ENCODE results near the gene OBI1.

The OBI1 gene

GRCh38 chr13:78593129-78593528 is 65.8 kb downstream of the OBI1 start:
- H3K9me3 ChIP-seq (ENCODE audit: low read depth, low read length): no peaks in the 10 kb centered on the region
- H3K4me3 ChIP-seq: no peak overlapping the region
- no peak overlapping the region for H3K9ac ChIP-seq (ENCODE audit: insufficient read length)
- no peak for DNase-seq (ENCODE audit: low read depth, low spot score)
- no peaks in the 10 kb centered on the region for H3K36me3 ChIP-seq (ENCODE audit: insufficient read depth, low read length)
- H3K27ac ChIP-seq: no peak overlapping the region
- TF ChIP-seq FOXP2 (optimal IDR thresholded peaks at IDR 0.05; ENCODE audit: control extremely low read depth, extremely low read length, insufficient read depth): no peak
- TF ChIP-seq POLR2AphosphoS5 (IDR thresholded peaks at IDR 0.05; ENCODE audit: borderline replicate concordance, low read depth, low read length): no peak
- TF ChIP-seq EZH2 (IDR thresholded peaks at IDR 0.05): no peak

DNA sequence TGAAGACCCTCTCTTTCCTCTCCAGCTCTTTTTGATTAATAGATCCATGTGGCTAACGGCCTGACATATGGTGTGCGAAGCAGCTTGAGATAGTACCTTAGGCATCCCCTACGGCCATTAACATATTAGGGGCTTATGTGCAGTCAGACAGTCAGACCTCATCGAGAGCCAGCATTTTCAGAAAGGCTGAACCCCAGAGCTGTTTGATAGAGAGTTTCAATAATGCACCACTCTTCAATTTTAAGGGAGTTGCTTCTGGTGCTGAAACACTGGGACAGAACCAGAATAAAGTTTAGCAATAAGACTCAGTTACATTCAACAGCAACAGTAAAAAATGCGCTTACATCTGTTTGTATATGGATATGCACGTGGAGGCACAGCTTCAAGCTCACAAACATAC is 66.4 kb downstream of the OBI1 start:
- Histone ChIP-seq H3K36me3 (ENCODE audit: insufficient read depth, low read length) (no peaks in the 10 kb centered on the region), H3K4me3 (no peak overlapping the region), H3K27ac (no peak overlapping the region), H3K9me3 (ENCODE audit: low read depth, low read length) (no peaks in the 10 kb centered on the region), H3K9ac (ENCODE audit: insufficient read length) (no peak overlapping the region)
- TF ChIP-seq FOXP2 (optimal IDR thresholded peaks at IDR 0.05; ENCODE audit: control extremely low read depth, extremely low read length, insufficient read depth): no peak
- no peak for TF ChIP-seq POLR2AphosphoS5 (IDR thresholded peaks at IDR 0.05; ENCODE audit: borderline replicate concordance, low read depth, low read length)
- no peak for TF ChIP-seq EZH2 (IDR thresholded peaks at IDR 0.05)
- no peak for DNase-seq (ENCODE audit: low read depth, low spot score)

GRCh38 chr13:78589206-78589605 is 69.7 kb downstream of the OBI1 start:
- no peaks in the 10 kb centered on the region for H3K36me3 ChIP-seq (ENCODE audit: insufficient read depth, low read length)
- TF ChIP-seq EZH2 (IDR thresholded peaks at IDR 0.05): no peak
- no peak for TF ChIP-seq POLR2AphosphoS5 (IDR thresholded peaks at IDR 0.05; ENCODE audit: borderline replicate concordance, low read depth, low read length)
- no peak for TF ChIP-seq FOXP2 (optimal IDR thresholded peaks at IDR 0.05; ENCODE audit: control extremely low read depth, extremely low read length, insufficient read depth)
- H3K9ac ChIP-seq (ENCODE audit: insufficient read length): no peak overlapping the region
- H3K27ac ChIP-seq: no peak overlapping the region
- no peak overlapping the region for H3K4me3 ChIP-seq
- H3K9me3 ChIP-seq (ENCODE audit: low read depth, low read length): no peaks in the 10 kb centered on the region
- DNase-seq (ENCODE audit: low read depth, low spot score): no peak

- Histone ChIP-seq H3K36me3 (ENCODE audit: insufficient read depth, low read length) (no peaks in the 10 kb centered on the region), H3K9ac (ENCODE audit: insufficient read length) (no peak overlapping the region), H3K27ac (no peak overlapping the region), H3K9me3 (ENCODE audit: low read depth, low read length) (no peaks in the 10 kb centered on the region), H3K4me3 (no peak overlapping the region)
- no peak for TF ChIP-seq EZH2 (IDR thresholded peaks at IDR 0.05)
- TF ChIP-seq POLR2AphosphoS5 (IDR thresholded peaks at IDR 0.05; ENCODE audit: borderline replicate concordance, low read depth, low read length): no peak
- no peak for TF ChIP-seq FOXP2 (optimal IDR thresholded peaks at IDR 0.05; ENCODE audit: control extremely low read depth, extremely low read length, insufficient read depth)
- no peak for DNase-seq (ENCODE audit: low read depth, low spot score)
These were observed 71.6 kb downstream of the OBI1 start for GRCh38 chr13:78587395-78587794.

- Histone ChIP-seq H3K4me3 (no peak overlapping the region), H3K36me3 (ENCODE audit: insufficient read depth, low read length) (no peaks in the 10 kb centered on the region), H3K9me3 (ENCODE audit: low read depth, low read length) (no peaks in the 10 kb centered on the region), H3K9ac (ENCODE audit: insufficient read length) (no peak overlapping the region), H3K27ac (no peak overlapping the region)
- TF ChIP-seq POLR2AphosphoS5 (IDR thresholded peaks at IDR 0.05; ENCODE audit: borderline replicate concordance, low read depth, low read length): no peak
- TF ChIP-seq FOXP2 (optimal IDR thresholded peaks at IDR 0.05; ENCODE audit: control extremely low read depth, extremely low read length, insufficient read depth): no peak
- DNase-seq (ENCODE audit: low read depth, low spot score): no peak
These were observed 72.2 kb downstream of the OBI1 start for GRCh38 chr13:78586706-78587105.

DNA sequence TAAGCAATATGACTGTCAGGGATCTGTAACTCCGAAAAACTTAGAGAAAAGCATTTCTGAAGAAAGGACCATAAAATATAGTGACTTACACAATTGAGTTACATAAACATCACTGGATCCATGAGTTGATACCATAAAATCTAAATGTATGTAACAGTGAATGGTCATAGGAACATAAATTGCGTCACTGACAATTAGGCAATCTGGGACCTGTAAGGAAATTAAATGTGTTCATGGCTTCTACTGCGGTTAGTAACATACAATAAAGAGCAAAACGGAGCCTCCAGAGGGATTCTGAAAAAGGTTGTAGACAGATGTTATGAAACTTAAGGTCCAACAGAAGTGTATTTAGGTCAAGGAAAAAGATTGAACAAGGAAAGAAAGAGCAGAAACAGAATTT is 82.7 kb downstream of the OBI1 start:
- Histone ChIP-seq H3K9ac (ENCODE audit: insufficient read length) (no peak overlapping the region), H3K27ac (no peak overlapping the region), H3K36me3 (ENCODE audit: insufficient read depth, low read length) (no peaks in the 10 kb centered on the region), H3K9me3 (ENCODE audit: low read depth, low read length) (0 out of 2 replicates have a peak, but pooled peaks cover 4% of the 10 kb centered on the region), H3K4me3 (no peak overlapping the region)
- DNase-seq (ENCODE audit: low read depth, low spot score): no peak
- TF ChIP-seq EZH2 (IDR thresholded peaks at IDR 0.05) (no peak), POLR2AphosphoS5 (IDR thresholded peaks at IDR 0.05; ENCODE audit: borderline replicate concordance, low read depth, low read length) (no peak), FOXP2 (optimal IDR thresholded peaks at IDR 0.05; ENCODE audit: control extremely low read depth, extremely low read length, insufficient read depth) (no peak)

GRCh38 chr13:78572459-78572858 is 86.5 kb downstream of the OBI1 start:
- TF ChIP-seq EZH2 (IDR thresholded peaks at IDR 0.05) (no peak), POLR2AphosphoS5 (IDR thresholded peaks at IDR 0.05; ENCODE audit: borderline replicate concordance, low read depth, low read length) (no peak), FOXP2 (optimal IDR thresholded peaks at IDR 0.05; ENCODE audit: control extremely low read depth, extremely low read length, insufficient read depth) (no peak)
- no peak overlapping the region for H3K9ac ChIP-seq (ENCODE audit: insufficient read length)
- H3K4me3 ChIP-seq: no peak overlapping the region
- 0 out of 2 replicates have a peak, but pooled peaks cover 4% of the 10 kb centered on the region for H3K9me3 ChIP-seq (ENCODE audit: low read depth, low read length)
- no peak for DNase-seq (ENCODE audit: low read depth, low spot score)
- no peak overlapping the region for H3K27ac ChIP-seq
- H3K36me3 ChIP-seq (ENCODE audit: insufficient read depth, low read length): no peaks in the 10 kb centered on the region

GRCh38 chr13:78569029-78569428 is 89.9 kb downstream of the OBI1 start:
- Histone ChIP-seq H3K27ac (no peak overlapping the region), H3K9ac (ENCODE audit: insufficient read length) (no peak overlapping the region), H3K4me3 (no peak overlapping the region), H3K36me3 (ENCODE audit: insufficient read depth, low read length) (no peaks in the 10 kb centered on the region), H3K9me3 (ENCODE audit: low read depth, low read length) (no peaks in the 10 kb centered on the region)
- no peak for DNase-seq (ENCODE audit: low read depth, low spot score)
- TF ChIP-seq POLR2AphosphoS5 (IDR thresholded peaks at IDR 0.05; ENCODE audit: borderline replicate concordance, low read depth, low read length) (no peak), FOXP2 (optimal IDR thresholded peaks at IDR 0.05; ENCODE audit: control extremely low read depth, extremely low read length, insufficient read depth) (no peak), EZH2 (IDR thresholded peaks at IDR 0.05) (no peak)

- Histone ChIP-seq H3K9ac (ENCODE audit: insufficient read length) (no peak overlapping the region), H3K27ac (no peak overlapping the region), H3K4me3 (no peak overlapping the region), H3K36me3 (ENCODE audit: insufficient read depth, low read length) (no peaks in the 10 kb centered on the region), H3K9me3 (ENCODE audit: low read depth, low read length) (no peaks in the 10 kb centered on the region)
- no peak for DNase-seq (ENCODE audit: low read depth, low spot score)
- TF ChIP-seq POLR2AphosphoS5 (IDR thresholded peaks at IDR 0.05; ENCODE audit: borderline replicate concordance, low read depth, low read length): no peak
- TF ChIP-seq EZH2 (IDR thresholded peaks at IDR 0.05): no peak
- TF ChIP-seq FOXP2 (optimal IDR thresholded peaks at IDR 0.05; ENCODE audit: control extremely low read depth, extremely low read length, insufficient read depth): no peak
These were observed 92.3 kb downstream of the OBI1 start for GRCh38 chr13:78566631-78567030.

All from SK-N-MC (cell line).